HG03354 (cell line): Measurements from ENCODE around the gene C11orf24.

Experiments
- ATAC-seq: cut with Tn5 transposase; IDR thresholded peaks from one replicate; pipeline ENCODE4 v1.9.1; 2021; ENCODE audit warnings: mild to moderate bottlenecking; ENCODE audit not compliant: unreplicated experiment, poor library complexity, severe bottlenecking

Gene C11orf24

DNA sequence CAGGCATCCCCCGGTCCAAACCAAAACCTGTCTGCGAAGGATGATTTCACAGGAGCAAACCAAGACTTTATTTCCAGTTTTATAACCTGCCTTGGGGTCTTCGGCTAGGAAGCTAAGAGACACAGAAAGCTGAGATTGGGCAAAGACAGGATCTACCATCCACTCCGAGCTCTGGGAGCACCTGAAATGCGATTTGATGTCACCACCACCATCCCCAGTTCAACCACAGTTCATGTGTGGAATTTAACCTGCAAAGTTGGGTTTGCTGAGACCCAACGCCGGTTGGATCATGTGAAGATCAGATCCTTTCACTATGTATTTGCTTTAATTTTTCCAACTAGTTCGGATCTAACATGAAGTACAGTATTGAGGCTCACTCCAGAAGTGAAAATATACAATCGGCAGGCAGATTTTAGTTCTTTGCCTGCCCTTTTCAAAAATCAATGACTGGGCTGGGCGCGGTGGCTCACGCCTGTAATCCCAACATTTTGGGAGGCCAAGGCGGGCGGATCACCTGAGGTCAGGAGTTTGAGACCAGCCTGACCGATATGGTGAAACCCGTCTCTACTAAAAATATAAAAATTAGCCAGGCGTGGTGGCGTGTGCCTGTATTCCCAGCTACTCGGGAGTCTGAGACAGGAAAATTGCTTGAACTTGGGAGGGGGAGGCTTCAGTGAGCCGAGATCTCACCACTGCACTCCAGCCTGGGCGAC, 1.4 kb upstream of the C11orf24 start:
- no peak for ATAC-seq

- ATAC-seq: peak; percentile 37
Observed at GRCh38 chr11:68271023-68271780, 571 bp downstream of the C11orf24 start.

GRCh38 chr11:68270196-68271022, 1.4 kb downstream of the C11orf24 start:
- ATAC-seq: no peak

DNA sequence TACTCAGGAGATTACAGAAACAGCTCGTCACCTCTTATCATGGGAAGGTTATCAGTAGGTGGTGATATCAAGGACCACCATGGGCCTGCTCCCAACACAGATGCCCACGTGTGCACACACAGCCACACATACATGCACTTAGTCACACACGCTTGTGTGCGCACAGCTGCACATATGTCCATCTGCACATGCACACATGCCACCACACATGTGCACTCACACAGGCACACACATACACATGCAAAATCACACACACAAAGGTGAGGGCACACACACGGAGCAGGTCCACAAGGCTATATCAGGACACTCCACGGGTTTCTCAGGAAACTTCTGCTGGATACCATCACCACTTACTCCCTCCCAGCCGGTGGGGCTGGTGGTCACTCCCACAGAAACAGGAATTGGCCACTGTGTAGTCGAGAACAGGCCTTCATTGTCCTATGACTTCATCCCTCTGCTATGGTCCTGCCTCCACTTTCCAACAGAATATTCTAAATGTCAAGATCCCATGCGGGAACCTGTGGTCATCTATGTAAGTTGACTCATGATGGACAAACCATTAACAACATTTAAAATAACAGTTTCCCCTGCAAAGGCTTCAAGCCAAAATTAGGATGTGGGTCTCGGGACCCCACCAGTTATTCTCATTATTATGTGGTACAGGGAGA, 2.2 kb downstream of the C11orf24 start:
- no peak for ATAC-seq

DNA sequence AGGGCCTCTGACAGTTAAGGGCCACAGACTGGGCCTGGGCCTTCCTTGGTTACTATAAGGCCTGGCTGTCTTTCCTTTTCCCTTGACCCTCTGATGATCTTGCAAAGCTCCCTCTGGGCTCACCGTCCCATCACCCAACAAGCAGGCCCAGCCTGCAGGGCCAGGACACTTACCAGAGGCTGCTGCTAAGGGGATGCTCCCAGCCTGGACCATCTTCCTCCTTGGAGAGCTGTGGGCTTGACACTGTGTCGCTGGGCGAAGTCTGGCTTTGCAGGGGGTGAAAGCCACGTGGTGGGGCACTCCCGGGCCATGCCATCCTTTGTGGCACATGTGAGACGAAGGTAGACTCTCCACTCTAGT, 3.9 kb downstream of the C11orf24 start:
- ATAC-seq: no peak

DNA sequence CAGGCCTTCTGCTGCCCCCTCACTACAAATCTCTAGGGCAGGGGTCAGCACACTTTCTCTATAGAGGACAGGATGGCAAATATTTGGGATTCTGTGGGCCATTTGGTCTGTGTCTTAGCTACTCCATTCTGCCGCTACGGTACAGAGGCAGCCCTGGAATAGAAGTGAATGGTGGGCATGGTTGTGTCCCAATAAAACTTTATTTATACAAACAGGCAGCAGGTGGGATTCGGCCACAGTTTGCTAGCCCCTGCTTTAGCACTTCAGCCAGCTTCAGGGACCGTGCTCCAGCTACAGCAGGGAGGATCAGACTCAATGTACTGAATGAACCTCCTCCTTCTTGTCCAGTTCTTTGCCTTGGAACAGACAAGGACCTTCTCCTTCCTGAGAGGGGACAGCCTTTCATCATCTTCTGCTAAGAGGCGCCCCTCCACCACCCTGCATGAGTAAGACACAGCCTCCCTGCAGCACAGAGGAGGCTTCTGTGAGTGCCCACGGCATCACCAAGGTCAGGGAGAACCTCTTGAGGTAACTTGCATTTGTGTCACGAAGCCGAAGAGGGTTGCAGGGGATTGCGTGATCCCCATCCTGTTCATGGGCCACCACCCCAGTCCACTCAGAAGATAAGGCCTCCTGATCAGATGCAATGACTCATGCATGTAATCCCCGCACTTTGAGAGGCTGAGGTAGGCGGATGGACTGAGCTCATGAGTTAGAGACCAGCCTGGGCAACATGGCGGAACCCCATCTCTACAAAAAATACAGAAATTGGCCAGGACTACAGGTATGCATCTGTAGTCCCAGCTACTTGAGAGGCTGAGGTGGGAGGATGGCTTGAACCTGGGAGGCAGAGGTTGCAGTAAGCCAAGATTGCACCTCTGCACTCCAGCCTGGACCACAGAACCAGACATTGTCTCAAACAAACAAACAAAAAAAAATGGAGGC, 4.6 kb downstream of the C11orf24 start:
- no peak for ATAC-seq

- peak; percentile 78 for ATAC-seq
Observed at GRCh38 chr11:68266121-68266891, 5.5 kb downstream of the C11orf24 start.

- ATAC-seq: no peak
Observed at GRCh38 chr11:68264741-68265540, 6.8 kb downstream of the C11orf24 start.

- no peak for ATAC-seq
Observed at GRCh38 chr11:68264244-68264643, 7.5 kb downstream of the C11orf24 start.

GRCh38 chr11:68263444-68264035, 8.2 kb downstream of the C11orf24 start:
- no peak for ATAC-seq

- ATAC-seq: no peak
Observed at GRCh38 chr11:68262544-68262827, 9.3 kb downstream of the C11orf24 start.

DNA sequence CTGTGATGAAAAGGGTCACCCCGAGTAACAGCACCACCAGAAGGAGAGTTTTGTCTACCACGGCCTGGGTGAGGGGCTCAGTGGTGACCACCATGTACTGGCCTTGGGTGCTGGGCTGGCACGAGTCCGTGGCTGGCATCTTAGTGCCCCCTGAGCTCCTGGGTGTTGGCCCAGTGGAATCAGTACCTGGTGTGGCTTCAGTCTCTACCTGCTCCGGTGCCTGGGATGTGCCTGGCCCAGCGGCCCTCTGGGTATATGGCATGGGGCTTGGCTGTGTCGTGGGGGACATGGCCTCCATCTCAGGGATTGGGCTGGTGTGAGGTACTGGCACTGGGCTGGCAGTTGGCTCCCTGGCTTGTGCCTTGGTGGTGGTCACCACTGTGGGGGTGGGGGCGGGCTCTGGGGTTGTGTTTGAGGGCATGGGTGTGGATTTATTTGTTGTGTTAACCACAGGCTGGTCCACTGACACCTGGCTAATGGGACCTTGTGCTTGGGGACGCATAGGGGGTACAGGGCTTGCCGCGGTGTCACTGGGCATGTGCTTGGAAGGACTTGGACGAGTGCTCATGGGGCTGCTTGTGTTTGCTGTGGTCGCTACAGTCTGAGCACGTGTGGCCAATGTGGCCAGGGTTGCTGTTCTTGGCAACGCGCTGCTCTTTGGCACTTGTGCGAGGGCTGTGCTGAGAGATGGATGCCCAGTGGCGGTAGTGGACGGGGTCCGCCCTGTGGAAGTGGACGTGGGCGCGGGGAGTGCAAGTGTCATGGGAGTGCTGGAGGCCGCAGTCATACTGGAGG, 9.8 kb downstream of the C11orf24 start:
- ATAC-seq: no peak

DNA sequence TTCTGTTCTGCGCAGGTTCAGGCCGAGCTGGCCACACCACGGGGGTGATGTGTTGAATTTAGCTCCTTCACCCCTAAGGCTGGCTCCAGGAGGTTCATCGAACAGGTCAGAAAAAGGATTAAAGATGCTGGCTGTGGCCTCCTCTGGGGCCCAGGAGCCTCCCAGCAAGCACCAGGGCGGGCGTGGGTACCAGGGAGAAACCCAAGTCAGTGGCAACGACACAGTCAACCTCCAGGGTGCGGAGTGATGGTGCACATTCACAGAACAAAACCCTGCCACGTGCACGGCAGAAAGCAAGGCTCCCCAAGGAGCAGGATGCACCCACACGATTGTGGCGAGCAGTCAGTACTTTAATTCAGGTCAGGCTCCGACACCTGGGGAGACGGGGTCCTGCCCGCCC, 10.8 kb downstream of the C11orf24 start:
- ATAC-seq: no peak

DNA sequence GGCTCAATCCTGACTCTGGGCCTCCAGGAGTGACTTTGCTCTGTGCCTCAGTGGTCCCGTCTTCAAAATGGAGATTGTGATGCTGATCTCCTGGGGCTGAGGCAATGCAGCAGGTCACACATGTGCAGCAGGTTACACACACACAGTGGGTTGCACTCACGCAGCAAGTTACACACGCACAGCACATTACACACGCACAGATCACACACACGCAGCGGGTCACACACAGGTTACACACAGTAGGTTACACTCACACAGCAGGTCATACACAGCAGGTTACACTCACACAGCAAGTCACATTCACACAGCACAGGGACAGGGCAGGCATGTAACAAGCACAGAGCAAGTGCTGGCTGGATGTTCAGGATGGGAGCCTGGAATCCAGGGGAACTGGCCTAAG, 11.3 kb downstream of the C11orf24 start:
- no peak for ATAC-seq

DNA sequence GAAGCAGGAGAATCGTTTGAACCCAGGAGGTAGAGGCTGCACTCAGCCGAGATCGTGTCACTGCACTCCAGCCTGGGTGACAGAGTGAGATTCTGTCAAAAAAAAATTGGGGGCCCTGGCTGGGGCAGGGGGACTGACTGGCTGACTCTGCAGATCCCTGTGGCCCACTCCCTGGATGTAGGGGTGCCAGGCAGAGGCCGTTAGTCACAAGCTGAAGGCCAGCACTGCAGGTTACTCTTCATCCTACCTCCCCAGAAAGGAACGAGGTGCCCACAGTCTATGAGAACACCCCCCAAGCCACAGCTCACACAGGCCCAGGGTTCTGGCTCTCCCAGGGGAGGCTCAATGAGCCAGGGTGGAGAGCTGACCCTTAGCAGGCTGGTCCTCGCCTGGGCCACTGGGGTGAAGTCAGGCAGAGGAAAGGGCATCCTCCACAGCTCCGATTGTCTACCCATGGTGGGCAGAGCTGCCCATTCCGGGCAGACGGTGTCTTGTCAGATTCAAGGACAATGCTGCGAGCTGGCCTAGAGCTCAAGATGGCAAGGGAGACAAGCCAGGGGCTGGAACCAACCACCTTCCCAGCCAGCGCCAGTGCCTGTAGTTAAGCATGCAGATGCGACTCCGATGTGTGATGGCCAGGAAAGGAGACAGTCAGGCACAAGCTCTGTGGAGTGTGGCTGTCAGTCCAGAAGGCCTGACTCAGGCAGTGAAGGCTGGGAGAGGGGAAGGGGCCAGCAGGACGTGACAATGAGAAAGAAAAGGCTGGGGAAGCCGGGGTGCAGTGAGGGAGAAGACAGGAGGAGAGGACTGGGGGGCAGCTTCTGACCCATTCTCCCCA, 12.4 kb downstream of the C11orf24 start:
- ATAC-seq: no peak

- ATAC-seq: no peak
Observed at GRCh38 chr11:68258363-68258765, 13.4 kb downstream of the C11orf24 start.
